Measurements from ENCODE around the gene OR5H14. TPM values are rescaled to one million over a fixed set of nuclear protein-coding genes. Genes with fewer than 3 reads are reported as not detected.
"Not testable (repeated sequence)": the region's sequence is repeated elsewhere in the genome, so short reads cannot be mapped to it uniquely, and the experiment has no call there.

The OR5H14 gene
- total and polyA plus RNA-seq, 8 donors = not detected

- H3K27me3 ChIP-seq = no peaks in the 10 kb centered on the region
- ATAC-seq (no peak), DNase-seq (no peak)
These were observed 6.7 kb upstream of the OR5H14 start for GRCh38 chr3:98140531-98140930.

GRCh38 chr3:98148751-98149150 is 1.5 kb downstream of the OR5H14 start:
- Histone ChIP-seq H3K36me3 (no peaks in the 10 kb centered on the region), H3K27me3 (no peaks in the 10 kb centered on the region), H3K27ac (no peak overlapping the region), H3K9me3 (no peaks in the 10 kb centered on the region), H3K4me3 (no peak overlapping the region), H3K4me1 (no peaks in the 10 kb centered on the region)
- intact Hi-C loops (cut with DNase I) = no loop called here
- no peak for ATAC-seq
- no peak for FAIRE-seq
- TF ChIP-seq CTCF (IDR thresholded peaks at IDR 0.05) = no peak
- no peak for DNase-seq
- 38 to 47% methylated on average over 3 of the region's 3 CpGs for WGBS, 2 donors

More at GRCh38 chr3:98140531-98140930, 6.7 kb upstream of the OR5H14 start:
- Histone ChIP-seq H3K27ac (no peak overlapping the region), H3K4me3 (no peak overlapping the region), H3K4me1 (no peaks in the 10 kb centered on the region), H3K36me3 (no peaks in the 10 kb centered on the region), H3K9me3 (no peaks in the 10 kb centered on the region)
- no peak for TF ChIP-seq CTCF (IDR thresholded peaks at IDR 0.05)
- FAIRE-seq = no peak
- intact Hi-C loops (cut with DNase I) = no loop called here

GRCh38 chr3:98149456-98149855 is 2.2 kb downstream of the OR5H14 start:
- H3K27me3 ChIP-seq; H3K4me1 ChIP-seq; FAIRE-seq; H3K4me3 ChIP-seq; H3K27ac ChIP-seq; DNase-seq; H3K36me3 ChIP-seq; intact Hi-C loops (cut with DNase I); ATAC-seq; H3K9me3 ChIP-seq: not testable (repeated sequence)
- 54 to 59% methylated on average over 4 of the region's 4 CpGs for WGBS, 2 donors

DNA sequence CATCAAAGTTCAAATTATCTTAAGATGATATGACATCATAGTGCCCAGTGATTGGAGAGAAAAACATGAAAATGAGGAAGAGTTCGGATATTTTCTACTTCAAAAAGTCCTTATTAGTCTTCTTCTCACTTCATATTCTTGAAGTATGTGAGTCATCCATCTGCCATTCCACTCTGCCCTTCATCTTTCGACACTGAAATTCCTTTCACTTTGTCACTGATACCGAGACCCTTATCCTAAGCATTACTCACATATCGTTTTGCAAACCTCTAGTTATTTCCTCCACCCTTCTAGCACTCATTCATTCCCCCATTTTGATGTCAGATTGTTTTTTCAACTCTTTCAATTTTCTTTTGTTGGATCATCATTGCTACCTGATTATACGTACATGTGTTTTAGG is 4.0 kb downstream of the OR5H14 start:
- no peaks in the 10 kb centered on the region for H3K27me3 ChIP-seq
- no peaks in the 10 kb centered on the region for H3K9me3 ChIP-seq
- H3K27ac ChIP-seq = no peak overlapping the region
- intact Hi-C loops (cut with DNase I) = no loop called here
- ATAC-seq = no peak
- no peaks in the 10 kb centered on the region for H3K36me3 ChIP-seq
- no peak for FAIRE-seq
- DNase-seq = no peak
- TF ChIP-seq CTCF (IDR thresholded peaks at IDR 0.05) = no peak
- H3K4me3 ChIP-seq = no peak overlapping the region
- 41 to 57% methylated on average over 5 of the region's 5 CpGs for WGBS, 2 donors
- H3K4me1 ChIP-seq = no peaks in the 10 kb centered on the region

DNA sequence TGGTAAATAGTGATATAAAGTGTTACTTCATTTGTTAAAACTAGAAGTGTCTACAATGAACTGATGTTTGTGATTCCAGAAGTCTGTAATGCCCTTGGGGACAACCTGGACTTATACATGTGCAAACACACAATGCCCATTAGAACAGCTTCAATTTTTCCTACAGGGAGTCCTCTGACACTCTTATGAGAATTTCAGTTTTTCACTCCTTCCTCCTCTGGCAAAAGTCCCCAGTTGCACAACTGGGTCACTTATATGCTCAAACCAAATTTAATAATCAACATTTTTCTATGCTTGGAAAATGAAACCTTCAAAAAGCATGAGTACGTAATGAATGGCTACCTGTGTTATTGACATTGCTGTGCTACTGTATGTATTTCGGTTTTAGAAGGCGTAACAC is 19.1 kb downstream of the OR5H14 start, which contains the start of gene OR5H15:
Gene OR5H15 (plus strand): TSS at position 301 of the 400 bp plus-strand sequence. CDS start 2,004 bp downstream, outside the sequence.
- H3K36me3 ChIP-seq = no peaks in the 10 kb centered on the region
- no peak within 1 kb of the TSS for H3K27ac ChIP-seq
- 73 to 87% methylated on average over 3 of the region's 3 CpGs for WGBS, 2 donors
- no peak for TF ChIP-seq CTCF (IDR thresholded peaks at IDR 0.05)
- ATAC-seq (no peak), FAIRE-seq (no peak), DNase-seq (no peak)
- no peaks in the 10 kb centered on the region for H3K9me3 ChIP-seq
- no peak within 1 kb of the TSS for H3K4me3 ChIP-seq
- intact Hi-C loops (cut with DNase I) = no loop called here
- H3K27me3 ChIP-seq = no peaks in the 10 kb centered on the region
- H3K4me1 ChIP-seq = no peaks in the 10 kb centered on the region

- no peaks in the 10 kb centered on the region for H3K9me3 ChIP-seq
- FAIRE-seq = no peak
- no peak for ATAC-seq
- no peaks in the 10 kb centered on the region for H3K27me3 ChIP-seq
- WGBS, 2 donors = 11 to 21% methylated on average over 1 of the region's 1 CpG
- H3K36me3 ChIP-seq = no peaks in the 10 kb centered on the region
- H3K4me3 ChIP-seq = no peak overlapping the region
- intact Hi-C loops (cut with DNase I) = no loop called here
- no peak overlapping the region for H3K27ac ChIP-seq
- no peak for DNase-seq
- TF ChIP-seq CTCF (IDR thresholded peaks at IDR 0.05) = no peak
- no peaks in the 10 kb centered on the region for H3K4me1 ChIP-seq
These were observed 23.8 kb downstream of the OR5H14 start for GRCh38 chr3:98171071-98171470.
